GM18517 (cell line): ENCODE measurements around the gene TRHDE.

Experiments
- ATAC-seq: cut with Tn5 transposase; IDR thresholded peaks from one replicate; pipeline ENCODE4 v1.9.1; 2021; ENCODE audit warnings: mild to moderate bottlenecking, moderate library complexity; ENCODE audit not compliant: unreplicated experiment

The TRHDE gene

DNA sequence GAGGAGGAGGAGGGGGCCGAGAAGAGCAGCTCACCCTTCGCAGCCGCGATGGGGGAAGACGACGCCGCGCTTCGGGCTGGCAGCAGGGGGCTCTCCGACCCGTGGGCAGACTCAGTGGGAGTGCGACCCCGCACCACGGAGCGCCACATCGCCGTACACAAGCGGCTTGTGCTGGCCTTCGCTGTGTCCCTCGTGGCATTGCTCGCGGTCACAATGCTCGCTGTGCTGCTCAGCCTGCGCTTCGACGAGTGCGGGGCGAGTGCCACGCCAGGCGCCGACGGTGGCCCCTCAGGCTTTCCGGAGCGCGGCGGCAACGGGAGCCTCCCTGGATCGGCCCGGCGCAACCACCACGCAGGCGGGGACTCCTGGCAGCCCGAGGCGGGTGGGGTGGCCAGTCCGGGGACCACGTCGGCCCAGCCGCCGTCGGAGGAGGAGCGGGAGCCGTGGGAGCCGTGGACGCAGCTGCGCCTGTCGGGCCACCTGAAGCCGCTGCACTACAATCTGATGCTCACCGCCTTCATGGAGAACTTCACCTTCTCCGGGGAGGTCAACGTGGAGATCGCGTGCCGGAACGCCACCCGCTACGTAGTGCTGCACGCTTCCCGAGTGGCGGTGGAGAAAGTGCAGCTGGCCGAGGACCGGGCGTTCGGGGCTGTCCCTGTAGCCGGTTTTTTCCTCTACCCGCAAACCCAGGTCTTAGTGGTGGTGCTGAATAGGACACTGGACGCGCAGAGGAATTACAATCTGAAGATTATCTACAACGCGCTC is 745 bp downstream of the TRHDE start:
- ATAC-seq = no peak

DNA sequence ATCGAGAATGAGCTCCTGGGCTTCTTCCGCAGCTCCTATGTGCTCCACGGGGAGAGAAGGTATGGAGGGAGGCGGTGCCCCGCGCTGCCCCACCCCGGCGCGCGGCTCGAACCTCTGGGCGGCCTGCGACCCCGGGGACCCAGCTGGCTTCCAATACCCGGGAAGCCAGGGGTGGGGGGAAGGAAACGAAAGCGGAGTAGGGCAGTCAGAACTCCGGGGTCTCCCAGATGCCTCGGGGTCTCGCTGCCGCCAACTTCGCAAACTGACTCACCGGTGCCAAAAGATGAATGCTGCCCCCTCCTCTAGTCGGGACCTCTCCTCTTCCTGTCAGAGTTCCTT is 1.3 kb downstream of the TRHDE start:
- ATAC-seq = no peak

DNA sequence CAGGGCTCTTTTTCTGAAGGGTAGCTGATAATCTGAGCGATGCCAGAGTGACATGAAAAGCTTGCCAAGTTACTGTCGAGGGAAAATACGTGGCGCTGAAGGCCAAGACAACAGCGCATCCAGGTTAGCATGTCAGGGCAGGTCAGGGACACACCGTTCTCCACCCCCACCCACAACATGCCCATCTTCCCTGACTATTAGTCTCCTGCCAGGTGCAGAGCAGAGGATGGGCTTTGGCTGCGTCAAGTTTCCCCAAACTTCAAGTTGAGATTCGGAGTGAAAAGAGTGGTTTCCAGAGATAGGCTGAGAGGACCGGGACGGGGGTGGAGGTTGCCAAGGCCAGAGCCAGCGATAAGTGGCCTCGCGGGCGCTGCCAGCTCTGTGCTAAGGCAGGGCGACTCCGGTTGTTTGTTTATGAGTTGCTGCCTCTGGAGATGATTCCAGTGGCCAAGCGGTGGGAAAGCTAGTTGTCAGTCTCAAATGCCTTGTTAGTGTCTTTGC is 1.7 kb downstream of the TRHDE start:
- ATAC-seq = no peak

DNA sequence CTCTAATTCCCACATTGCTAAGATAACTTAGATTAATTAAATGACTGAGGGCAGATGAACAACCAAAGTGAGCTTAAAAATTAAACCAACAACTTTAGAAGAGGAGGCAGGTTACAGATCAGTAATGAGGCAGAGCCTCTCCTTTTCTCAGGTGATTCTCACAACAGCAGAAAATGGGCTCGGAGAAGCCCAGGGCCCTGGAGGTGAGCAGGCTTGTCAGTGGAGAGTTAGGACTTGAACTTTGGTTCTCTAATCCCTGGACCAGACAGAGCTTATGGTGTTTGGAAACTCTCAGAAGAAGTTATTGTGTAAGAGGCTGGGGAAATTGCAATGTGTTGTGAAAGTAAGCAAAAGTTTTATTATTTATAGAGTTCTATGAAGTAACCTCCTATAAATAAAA is 2.8 kb downstream of the TRHDE start:
- no peak for ATAC-seq

DNA sequence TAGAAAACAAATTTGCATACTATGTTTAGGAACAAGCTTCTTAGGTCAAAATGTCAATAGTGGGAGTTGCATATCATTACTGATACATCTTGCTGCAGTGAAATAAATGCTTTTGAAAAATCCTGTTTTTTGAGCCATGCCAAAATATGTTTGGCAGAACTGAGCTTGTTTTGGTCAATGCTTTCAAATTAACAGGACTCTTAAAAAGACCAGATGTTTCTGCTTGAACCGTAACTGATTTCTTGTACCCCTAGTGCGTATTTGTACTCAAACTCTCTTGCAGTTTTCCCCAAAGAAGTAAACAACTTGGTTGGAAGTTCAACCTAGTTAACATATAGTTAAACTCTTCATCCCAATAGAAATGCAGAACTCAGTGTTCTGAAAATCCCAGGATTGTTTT is 3.4 kb downstream of the TRHDE start:
- ATAC-seq = no peak

DNA sequence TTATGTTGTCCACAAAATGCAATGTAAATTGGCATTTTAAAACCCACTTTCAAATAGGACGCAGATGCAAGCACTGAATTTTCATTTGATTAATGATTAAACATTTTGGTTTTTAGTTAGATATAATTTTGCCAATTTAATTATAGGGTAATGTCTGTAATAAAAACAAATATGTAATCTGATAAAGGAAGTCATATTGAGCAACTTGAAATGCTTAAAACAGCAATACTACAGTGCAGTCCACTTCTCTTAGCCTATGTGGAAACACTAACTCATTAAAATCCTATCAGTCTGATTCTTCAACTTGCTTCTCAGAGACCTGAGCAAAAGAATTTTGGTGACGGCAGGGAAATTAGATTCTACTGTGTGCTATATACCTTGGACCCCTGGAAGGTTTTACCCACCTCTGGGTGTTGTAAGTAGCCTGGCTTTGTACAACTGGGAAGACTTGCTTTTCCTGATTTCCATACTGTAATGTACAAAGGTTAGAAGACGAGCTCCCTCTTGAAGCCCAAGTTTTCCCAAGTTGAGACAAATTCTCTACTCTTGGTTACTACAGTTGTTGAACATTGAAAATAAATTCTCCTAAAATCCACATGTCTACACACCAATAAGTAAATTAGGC is 4.1 kb downstream of the TRHDE start:
- ATAC-seq = no peak

DNA sequence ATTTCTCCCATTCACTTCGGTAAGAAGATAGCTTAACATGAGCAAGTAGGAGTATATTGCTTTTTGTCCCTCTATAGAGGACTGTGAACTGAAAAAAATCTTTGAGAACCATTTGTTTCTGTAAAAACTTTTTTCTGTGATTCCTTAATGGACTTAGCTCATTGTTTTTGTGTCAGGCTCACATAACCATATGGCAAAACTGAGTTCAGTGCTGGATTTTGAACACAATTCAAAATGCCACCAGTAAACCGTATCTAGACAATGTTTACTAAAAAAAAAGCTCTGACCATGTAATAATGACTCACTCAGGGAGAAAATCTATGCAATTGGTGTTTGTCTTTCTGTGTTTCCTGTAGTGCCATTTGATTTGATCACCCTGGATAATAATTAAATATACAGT is 5.2 kb downstream of the TRHDE start:
- no peak for ATAC-seq

DNA sequence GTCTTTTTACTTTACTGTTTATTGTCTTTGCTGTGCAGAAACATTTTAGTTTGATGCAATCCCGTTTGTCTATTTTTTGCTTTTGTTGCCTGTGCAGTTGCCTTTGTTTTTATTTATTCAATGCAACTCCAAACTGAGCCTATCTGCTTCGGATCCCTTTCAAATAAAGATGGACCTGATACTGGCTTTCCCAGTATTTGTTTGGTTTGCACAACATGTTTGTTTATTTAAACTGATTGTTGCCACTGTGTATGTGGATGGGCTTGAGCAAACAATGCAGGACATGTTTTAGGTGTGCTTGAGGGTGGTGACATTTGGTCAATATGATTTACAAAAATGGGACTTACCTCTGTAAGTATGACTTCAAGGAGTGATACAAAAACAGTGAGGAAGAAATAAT is 6.7 kb downstream of the TRHDE start:
- ATAC-seq = no peak

DNA sequence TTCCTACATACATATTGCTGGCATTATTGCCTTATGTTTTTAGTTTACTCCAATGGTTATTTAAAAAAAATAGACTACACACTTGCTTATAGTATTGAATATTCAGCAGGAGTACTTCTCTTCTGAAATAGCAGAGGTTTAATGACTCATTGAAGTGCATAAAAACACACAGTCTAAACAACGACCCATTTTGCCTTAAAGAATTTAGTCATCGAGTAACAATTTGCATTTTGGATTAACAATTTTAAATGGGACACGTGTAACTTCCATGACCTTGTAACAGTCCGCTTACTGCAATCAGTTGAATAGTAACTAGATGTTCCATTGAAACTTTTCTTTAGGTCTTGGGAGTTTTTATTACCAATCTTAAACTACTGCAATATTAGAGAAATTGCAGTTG is 9.0 kb downstream of the TRHDE start:
- no peak for ATAC-seq

DNA sequence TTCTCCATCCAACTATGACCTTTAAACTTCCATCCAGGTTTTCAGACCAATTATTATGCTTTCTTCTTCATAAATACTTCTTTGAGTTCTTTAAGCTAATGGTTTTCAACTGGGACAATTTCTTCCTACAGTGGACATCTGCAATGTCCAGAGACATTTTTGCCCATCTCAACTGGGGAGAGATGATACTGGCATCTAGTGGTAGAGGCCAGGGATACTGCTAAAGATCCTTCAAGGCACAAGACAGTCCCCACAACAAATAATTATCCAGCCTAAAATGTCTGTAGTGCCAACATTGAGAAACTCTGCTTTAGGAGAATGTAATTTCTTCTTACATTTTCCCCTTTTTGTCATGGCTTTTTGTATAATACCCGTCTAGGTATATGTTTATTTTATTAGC is 10.6 kb downstream of the TRHDE start:
- no peak for ATAC-seq

DNA sequence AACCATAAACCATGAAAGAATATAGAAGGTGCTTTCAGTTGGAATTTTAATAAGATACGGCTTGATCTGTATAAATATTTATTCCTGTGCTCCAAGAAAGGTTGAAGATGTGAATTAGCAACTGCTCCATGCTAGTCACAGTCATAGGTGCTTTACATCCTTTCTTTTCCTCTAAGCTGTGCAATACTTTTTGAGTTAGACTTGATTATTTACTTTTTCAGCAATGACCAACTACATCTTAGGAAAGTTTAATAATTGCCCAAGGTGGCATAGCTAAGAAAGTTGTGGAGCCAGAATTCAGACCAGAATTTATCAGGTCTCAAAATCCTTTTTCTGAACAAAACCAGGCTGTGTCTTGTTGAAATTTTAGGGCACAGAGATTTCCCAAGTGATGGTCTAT is 13.7 kb downstream of the TRHDE start:
- no peak for ATAC-seq

DNA sequence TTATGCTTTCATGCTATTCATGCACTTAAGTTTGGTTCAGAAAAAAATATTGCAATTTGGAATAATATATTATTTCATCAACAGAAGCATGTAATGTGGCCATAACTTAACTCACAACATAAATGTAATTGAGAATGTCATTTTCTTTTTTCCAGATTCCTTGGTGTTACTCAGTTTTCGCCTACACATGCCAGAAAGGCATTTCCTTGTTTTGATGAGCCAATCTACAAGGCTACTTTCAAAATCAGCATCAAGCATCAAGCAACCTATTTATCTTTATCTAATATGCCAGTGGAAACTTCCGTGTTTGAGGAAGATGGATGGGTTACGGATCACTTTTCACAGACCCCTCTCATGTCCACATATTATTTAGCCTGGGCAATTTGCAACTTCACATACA is 14.4 kb downstream of the TRHDE start:
- no peak for ATAC-seq

DNA sequence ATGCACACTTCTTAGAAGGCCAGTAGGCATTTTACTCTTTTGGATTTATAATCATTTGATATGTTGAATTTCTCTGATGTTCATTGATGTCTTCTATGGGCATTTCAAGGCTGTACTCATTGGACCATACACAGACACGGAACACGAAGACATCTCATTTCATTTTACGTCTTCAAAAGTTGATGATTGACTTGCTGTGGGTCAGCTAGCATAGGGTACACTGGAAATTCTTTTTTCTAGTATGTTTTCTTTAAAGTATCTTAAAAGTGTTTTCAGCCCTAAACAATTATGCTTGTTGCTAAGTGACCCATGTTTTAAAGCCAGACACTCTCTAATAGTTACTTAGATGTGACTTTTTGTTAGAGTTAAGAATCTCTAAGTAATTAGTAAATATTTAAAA is 16.3 kb downstream of the TRHDE start:
- ATAC-seq = no peak

DNA sequence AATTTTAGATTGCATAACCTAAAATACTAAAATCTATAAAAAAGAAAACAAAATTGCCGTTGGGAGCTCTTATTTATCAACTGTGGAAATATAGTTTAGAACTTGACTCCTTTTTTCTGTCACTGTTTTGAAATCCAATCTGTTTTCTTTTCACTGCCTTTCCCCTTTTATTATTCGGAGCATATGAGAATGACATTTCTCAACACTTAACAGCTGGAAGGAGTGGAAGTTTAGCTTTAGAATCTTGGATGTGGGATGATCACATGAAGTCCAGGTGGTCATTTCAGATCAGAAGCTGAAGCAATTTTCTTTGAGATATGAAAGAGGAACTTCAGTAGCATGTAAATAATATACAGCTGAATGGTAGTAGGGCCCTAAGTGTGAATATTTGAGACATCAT is 16.7 kb downstream of the TRHDE start:
- no peak for ATAC-seq

DNA sequence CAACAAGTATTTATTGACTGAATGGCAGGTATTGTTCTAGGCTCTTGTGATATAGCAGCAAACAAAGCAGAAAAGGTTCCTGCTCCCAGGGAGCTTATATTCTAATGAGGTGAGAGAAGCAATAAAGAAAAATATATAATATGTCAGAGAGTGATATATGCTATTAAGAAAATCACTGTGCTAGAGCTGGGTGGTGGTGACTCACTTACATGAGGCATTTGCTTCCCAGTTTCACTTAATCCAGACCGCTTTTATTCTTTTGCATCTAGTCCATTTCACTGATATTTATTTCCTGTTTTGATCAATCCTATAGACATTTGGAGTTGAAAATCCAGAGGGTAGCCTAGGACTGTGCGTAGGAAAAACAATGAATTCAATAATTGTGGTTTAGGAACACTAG is 17.5 kb downstream of the TRHDE start:
- no peak for ATAC-seq

DNA sequence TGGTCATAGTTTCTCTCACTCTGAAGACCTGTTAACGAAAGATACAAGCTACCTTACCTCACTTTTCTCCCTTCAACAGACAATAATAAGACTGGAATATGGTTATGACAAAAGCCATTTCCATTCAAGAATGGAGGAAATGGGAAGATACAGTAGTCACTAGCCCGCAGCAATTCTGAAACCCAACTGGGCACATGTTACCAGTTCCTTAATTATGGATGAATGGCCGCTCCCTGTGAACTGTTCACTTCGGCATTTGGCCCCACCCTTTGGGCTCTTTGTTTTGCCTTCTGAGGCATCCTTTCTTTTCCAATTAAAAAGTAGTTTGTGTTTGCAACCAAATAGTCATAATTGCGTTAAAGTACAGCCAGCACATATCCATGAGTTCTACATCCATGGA is 19.0 kb downstream of the TRHDE start:
- no peak for ATAC-seq

DNA sequence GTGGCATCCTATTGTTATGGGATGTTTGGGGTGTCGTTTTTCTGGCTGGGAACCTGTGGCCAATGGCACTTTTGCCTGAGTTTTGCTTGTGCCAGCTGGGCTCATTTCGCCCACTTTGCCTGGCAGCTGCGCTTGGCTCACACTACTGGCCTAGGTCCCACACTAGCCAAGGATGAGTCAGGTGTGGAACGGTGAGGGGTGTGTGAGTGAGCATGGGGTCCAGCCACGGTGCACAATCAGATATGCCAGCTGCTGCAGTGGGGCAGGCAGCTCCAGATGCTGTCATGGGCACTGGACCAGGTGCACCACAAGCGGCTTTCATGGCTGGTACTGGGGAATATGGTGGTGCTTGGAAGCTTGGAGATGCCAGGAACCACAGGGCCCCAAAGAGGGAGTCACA is 21.5 kb downstream of the TRHDE start:
- ATAC-seq = no peak

DNA sequence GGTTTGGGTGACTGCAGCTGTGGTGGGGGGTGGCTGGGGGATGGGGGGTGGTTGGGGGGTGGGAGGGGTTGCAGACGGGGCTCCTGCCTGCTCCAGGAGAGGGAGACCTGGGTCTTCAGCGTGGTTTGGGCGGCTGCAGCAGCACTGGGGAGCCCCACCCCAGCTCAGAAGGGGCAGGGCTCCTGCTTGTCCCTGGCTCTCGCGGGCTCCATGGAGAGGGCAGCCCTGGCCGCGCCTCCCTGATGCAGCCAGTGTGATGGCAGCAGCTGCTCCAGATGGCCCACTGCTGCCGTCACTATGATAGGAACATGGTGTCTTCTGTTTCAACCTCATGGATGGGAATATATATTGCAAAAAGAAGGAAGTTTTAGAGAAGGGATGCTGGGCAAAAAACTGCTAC is 22.9 kb downstream of the TRHDE start:
- no peak for ATAC-seq

DNA sequence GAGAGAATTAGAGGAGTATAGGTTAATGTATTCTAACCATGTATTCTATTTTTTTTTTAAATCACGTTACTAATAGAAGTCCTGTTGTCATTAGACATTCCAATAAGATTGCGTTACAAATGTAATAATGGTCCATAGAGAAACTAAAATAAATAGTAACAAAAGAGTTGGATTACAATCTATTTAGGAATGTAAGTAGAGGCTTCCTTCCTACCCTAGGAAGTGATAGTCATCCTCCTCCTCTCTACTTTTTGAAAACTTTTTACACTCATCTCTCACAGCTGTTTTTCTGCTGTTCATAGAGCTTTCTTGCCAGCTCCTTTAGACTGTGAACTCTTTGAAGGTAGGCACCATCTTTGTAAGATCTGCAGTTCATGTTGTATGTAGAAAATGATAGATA is 23.6 kb downstream of the TRHDE start:
- ATAC-seq = no peak

DNA sequence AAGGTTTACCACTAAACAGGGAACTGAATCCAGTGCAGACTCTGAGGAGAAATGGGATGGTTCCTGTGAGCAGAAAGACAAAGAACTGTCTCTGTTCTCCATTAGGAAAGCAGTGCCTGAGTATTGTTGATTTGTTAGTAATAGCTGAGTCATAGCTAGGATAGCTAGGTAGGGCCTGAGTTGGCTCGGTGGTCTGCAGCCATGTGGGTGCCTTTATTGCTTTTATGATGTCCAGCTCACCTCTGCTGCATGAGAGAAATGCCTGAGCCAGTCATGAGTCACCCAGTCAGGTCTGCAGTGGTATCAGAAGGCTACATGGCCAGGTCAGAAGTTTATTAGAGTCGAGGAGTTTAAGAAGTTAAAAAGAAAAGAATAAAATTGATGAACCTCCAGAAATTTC is 24.2 kb downstream of the TRHDE start:
- no peak for ATAC-seq

DNA sequence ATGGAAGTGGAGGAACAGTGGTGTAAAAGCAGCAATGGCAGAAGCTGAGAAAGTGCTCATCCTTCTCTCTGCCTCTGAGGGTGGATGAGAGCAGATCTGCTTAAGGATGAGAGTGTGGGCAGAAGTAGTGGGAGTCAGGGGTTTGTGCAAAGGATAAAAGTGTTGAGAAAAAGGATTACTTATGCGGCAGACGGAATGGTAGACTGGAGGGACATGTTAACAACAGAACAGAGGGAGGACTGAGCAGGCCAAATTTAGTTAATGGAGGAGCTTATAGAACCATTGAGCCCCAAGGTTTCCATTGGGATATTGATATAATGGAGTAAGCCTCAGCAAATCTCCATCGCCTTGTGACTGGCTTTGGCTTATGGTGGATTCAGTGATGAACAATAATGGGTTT is 25.5 kb downstream of the TRHDE start:
- ATAC-seq = no peak

DNA sequence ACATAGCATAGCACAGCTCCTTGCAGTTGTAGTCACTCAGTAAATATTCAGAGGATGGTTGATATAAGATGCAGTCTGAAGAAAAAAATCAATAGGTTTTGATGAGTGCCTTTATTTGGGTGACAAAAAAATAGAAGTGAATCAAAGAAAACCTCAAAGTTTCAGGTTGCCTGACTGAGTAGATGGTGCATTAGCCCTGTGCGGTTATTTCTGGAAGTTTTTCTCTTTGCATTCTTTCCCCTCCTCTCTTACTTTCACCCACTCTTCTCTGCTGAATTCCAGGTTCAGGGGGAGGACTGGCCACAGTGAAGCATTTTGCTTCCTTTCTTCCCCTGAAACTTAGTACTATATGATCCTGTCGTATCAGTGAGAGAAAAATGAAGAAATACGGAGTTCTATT is 28.6 kb downstream of the TRHDE start:
- no peak for ATAC-seq

DNA sequence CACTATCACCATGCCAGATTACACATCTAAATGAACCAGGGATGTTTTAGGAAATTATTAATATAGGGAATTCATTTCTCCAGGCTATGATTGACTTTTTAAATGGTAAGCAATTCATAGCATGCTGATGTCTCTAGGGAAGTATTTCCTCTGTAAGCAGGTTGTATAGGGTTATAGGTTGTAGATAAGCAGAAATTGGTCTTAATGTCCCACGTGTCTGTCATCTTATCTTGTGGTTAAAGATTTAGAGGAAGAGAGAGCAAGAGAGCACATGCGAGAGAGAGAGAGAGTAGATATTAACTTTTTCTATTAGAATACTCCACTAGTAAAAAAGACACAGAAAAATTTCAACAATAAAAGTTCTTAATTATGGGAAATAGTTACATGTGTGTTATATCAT is 32.6 kb downstream of the TRHDE start:
- no peak for ATAC-seq
